A204.1 (cell line): ENCODE measurements around the gene GBE1.

ENCODE experiments used
- FAIRE-seq: peaks from 2 replicates; lab custom pipeline; 2012; peaks lifted over from hg19 to GRCh38; lab: Jason Lieb, UNC

The GBE1 gene

GRCh38 chr3:81699536-81700320, 61.7 kb downstream of the GBE1 start:
- no peak for FAIRE-seq

GRCh38 chr3:81696090-81696489, 65.4 kb downstream of the GBE1 start:
- no peak for FAIRE-seq

GRCh38 chr3:81695302-81695701, 66.1 kb downstream of the GBE1 start:
- FAIRE-seq: no peak

- no peak for FAIRE-seq
Observed at GRCh38 chr3:81694662-81695061, 66.8 kb downstream of the GBE1 start.

GRCh38 chr3:81692766-81693165, 68.7 kb downstream of the GBE1 start:
- no peak for FAIRE-seq

- no peak for FAIRE-seq
Observed at GRCh38 chr3:81689617-81690016, 71.8 kb downstream of the GBE1 start.

- no peak for FAIRE-seq
Observed at GRCh38 chr3:81684751-81685395, 76.6 kb downstream of the GBE1 start.

- FAIRE-seq: no peak
Observed at GRCh38 chr3:81676706-81677456, 84.6 kb downstream of the GBE1 start.

GRCh38 chr3:81674690-81675089, 86.8 kb downstream of the GBE1 start:
- FAIRE-seq: no peak

- no peak for FAIRE-seq
Observed at GRCh38 chr3:81668283-81668682, 93.2 kb downstream of the GBE1 start.

- peak; percentile 98 for FAIRE-seq
Observed at GRCh38 chr3:81666502-81667121, 94.8 kb downstream of the GBE1 start.

- FAIRE-seq: no peak
Observed at GRCh38 chr3:81663114-81663513, 98.3 kb downstream of the GBE1 start.

- no peak for FAIRE-seq
Observed at GRCh38 chr3:81660036-81660435, 101.4 kb downstream of the GBE1 start.

GRCh38 chr3:81658322-81658997, 103.0 kb downstream of the GBE1 start:
- no peak for FAIRE-seq

GRCh38 chr3:81651139-81651538, 110.3 kb downstream of the GBE1 start:
- FAIRE-seq: no peak

- peak; percentile 6 for FAIRE-seq
Observed at GRCh38 chr3:81650187-81650586, 111.3 kb downstream of the GBE1 start.

GRCh38 chr3:81645248-81645647, 116.2 kb downstream of the GBE1 start:
- FAIRE-seq: no peak

GRCh38 chr3:81643721-81644120, 117.7 kb downstream of the GBE1 start:
- FAIRE-seq: peak; percentile 57

- FAIRE-seq: no peak
Observed at GRCh38 chr3:81638480-81638879, 123.0 kb downstream of the GBE1 start.

GRCh38 chr3:81632659-81633058, 128.8 kb downstream of the GBE1 start:
- no peak for FAIRE-seq

GRCh38 chr3:81624756-81625155, 136.7 kb downstream of the GBE1 start:
- FAIRE-seq: no peak

- no peak for FAIRE-seq
Observed at GRCh38 chr3:81622395-81622794, 139.1 kb downstream of the GBE1 start.
